HG02852 (cell line): ENCODE data around the gene TFB1M.
A peak's percentile ranks its signal among the peaks of the same experiment; 100 is the strongest.

Source experiments
- ATAC-seq: cut with Tn5 transposase; IDR thresholded peaks from one replicate; pipeline ENCODE4 v1.9.1; 2021; ENCODE audit warnings: mild to moderate bottlenecking, moderate library complexity; ENCODE audit not compliant: unreplicated experiment

Gene TFB1M

GRCh38 chr6:155306958-155307357 is 7.3 kb downstream of the TFB1M start:
- ATAC-seq: no peak

DNA sequence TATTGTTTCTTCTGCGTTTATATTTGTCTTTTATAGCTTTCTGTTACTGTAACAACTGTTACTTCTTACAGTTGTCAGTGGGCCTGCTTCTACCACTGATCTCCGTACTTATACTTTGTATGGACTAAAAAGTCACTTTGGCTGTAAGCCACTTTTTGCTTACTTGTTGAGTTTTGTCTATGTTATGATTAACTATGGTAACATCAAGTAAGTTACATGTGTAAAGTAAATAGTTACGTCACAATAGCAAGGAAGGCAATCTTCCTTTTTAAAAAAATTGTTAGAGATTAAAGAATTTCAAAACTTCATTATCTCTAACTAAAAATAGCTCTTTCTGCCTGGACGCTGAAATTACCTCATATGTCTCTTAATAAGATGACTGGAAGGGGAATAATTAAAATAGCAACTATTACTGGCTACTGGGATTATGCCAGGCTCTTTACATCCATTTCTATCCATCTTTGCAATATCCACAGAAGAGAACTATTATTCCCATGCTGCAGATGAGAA is 10.9 kb downstream of the TFB1M start:
- no peak for ATAC-seq

DNA sequence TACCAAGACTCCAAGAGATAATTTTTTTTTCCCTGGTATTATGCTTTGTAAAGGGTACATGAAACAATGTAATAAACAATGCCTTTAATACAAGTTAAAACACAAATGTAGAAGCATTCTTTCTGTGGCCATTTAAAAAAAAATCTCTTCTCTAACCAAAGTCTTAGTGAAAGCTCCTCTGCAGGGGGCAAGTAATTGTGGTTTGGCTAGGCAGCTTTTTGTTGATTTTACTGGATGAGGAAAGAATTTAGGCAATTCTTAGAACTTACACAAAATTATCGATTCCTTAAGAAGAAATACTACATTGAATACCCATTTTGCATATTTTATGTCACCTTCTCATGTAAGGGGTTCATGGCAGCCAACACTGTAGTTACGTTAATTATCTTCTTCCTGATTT is 12.4 kb downstream of the TFB1M start:
- no peak for ATAC-seq

- ATAC-seq: no peak
These were observed 16.6 kb downstream of the TFB1M start for GRCh38 chr6:155297669-155298068.

DNA sequence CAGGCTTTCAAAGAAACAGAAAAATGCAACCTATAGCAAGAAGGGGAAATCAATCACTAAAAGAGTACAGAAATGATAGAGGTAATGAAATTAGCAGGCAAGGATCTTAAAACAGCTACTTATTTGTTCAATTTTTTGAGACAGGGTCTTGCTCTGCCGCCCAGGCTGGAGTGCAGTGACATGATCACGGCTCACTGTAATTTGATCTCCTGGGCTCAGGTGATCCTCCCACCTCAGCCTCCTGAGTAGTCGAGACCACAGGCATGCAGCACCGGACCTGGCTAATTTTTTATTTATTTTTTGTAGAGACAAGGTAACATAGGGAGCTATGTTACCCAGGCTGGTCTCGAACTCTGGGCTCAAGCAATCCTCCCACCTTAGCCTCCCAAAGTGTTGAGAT is 21.6 kb downstream of the TFB1M start:
- no peak for ATAC-seq

- no peak for ATAC-seq
These were observed 23.0 kb downstream of the TFB1M start for GRCh38 chr6:155291291-155291690.

- no peak for ATAC-seq
These were observed 23.8 kb downstream of the TFB1M start for GRCh38 chr6:155290491-155290890.

- no peak for ATAC-seq
These were observed 26.5 kb downstream of the TFB1M start for GRCh38 chr6:155287762-155288161.

DNA sequence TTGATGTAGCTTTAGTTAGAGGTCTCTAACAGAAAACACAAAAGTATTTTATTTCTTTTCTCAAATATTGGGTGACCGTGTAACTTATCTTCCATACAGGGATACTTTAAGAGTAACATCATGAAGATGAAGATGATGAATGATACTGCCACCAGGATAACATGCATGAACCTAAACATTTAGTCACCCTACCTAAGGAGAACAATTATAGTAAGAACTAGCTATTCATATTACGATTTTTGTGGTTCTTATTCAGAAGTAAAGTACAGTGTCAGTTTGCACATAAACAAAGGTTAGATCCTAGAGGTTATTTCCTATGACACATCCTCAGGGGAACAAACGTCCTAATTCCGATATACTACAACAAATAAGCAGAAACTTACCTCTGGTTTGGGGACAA is 29.5 kb downstream of the TFB1M start:
- ATAC-seq: no peak

DNA sequence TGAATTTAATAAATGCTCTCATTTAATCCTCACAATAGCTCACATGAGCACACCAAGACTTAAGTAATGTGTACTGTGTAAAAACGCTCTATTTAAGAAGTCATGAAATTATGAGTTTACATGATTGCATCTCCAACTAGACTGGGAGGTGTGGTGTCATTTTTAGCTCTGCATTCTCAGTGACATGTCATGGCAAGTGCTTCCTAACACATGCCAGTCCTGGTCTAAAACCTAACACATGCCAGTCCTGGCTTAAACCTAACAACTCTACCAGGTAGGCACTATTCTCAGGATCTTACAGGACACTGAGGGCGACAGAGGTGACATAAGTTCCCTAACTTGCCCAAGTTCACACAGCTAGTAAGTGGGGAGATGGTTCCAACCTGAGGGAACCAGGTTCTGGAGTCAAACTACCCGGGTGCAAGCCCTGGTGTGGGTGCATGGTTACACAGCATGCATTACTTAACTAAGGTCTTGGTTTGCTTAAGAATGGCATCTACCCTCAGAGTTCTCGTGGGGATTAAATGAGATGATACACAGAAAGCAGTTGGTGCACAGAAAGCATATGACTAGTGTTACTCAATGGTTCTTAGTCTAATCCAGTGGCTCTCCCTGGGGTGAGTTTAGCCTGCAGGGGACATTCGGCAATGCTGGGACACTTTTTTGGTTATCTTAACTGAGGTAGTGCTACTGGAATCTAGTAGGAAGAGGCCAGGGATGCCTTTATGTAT is 35.8 kb downstream of the TFB1M start:
- no peak for ATAC-seq

DNA sequence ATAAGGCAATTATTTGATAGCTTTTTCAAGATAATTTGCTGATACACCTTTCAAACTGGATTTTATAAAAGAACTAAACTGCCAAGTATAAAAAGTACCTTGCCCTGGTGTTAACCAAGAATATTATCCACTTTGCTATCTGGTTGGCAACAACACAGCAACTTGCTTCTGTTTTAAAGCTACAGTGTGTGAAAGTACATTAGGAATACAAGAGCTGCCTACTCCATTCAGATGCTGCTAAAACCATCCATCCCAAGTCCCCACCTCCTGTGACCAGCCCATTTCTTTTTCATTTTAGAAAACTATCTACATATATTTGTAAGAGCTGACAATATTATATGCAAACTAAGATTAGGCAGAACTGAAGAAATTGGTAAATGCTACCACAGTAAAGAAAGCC is 37.6 kb downstream of the TFB1M start:
- no peak for ATAC-seq

GRCh38 chr6:155275808-155276480 is 38.3 kb downstream of the TFB1M start:
- no peak for ATAC-seq

DNA sequence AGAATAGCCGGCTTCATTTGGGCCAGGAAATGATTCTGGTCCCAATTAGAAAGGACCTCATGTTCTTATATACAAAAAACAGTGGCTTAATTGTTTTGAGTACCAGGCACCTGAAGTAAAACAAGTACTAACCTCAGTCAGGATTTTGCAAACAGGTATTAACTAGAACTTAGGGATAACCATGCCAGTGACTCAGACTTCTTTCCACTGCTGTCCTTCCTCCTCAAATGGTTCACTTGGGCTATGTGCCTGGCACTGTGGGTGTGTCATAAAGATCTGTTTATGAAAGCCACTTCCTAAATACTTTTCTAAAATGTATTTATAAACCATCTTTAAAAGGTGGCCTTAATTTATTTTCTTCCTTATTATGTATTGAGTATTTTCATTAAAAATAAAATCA is 39.8 kb downstream of the TFB1M start:
- no peak for ATAC-seq

- ATAC-seq: no peak
These were observed 40.2 kb downstream of the TFB1M start for GRCh38 chr6:155274106-155274505.

- ATAC-seq: no peak
These were observed 40.9 kb downstream of the TFB1M start for GRCh38 chr6:155273431-155273830.

DNA sequence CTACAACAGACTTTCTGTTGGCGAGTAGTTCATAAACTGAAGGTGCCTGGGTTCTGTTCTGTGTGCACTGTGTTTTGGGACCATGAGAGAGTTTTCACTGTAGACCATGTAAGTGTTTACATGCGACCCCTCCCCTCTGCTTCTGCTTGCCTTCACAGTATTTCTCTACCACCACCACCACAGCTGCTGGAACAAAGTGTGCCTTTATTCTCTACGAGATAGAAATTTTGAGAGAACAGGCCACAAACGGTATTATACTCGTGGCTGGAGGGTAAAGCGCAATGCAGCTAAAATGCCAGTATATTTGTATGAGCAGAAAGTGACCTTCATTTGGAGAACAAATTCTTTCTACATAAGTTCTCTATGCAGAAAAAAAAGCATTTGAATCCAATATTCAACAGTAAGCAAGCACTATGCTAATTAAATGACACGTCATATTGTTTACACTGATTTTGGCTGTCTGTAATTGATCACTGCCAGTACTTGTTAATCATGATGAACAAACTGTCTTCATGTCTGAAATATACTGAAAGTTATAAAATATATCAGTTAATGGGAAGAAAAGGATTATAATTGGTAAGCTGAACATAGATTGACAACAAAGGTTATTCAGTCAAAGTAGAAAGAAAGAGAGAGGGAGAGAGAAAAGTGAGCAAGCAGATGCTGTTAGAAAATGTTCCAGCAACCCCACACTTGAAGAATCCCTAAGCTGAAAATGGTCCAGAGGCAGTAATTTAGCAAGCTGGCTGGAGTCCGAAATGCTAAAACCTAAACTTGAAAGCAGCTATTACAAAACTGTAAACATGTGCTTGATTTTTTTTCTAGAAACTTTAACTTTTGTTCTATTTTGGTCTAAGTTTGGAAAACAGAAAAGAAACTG is 41.7 kb downstream of the TFB1M start:
- ATAC-seq: no peak

DNA sequence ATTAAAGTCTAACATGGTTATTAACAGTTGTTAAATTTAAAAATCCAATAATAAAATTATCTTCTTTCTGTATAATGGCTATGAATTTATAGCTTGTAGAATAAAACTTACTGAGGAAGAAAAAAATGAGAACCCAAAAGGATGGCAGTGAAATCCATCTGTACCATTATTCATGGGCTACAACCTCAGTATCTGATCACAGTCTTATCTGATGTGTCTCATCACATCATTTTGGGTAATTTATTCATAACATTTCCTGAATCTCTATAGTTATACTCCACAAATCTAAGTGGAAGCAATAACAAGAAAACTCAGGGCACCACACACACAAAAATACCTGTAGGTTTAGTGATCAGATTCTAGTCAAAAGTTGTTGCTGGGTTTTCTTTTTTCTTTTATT is 43.1 kb downstream of the TFB1M start:
- no peak for ATAC-seq

- ATAC-seq: no peak
These were observed 43.7 kb downstream of the TFB1M start for GRCh38 chr6:155270561-155271091.

GRCh38 chr6:155269765-155270164 is 44.5 kb downstream of the TFB1M start:
- no peak for ATAC-seq

- ATAC-seq: peak; percentile 48
These were observed 46.0 kb downstream of the TFB1M start for GRCh38 chr6:155268088-155268867.
